Bronchial smooth muscle cell (primary cell): Measurements from ENCODE around the gene FAM236A. TPM values are rescaled to one million over a fixed set of nuclear protein-coding genes. Genes with fewer than 3 reads are reported as not detected.

Experiments used
- total RNA-seq: library from RNA; depleted of rRNA; stranded (reverse); fragments of >200 nt; gene quantifications from 2 replicates; pipeline ENCODE4 v1.2.1, GENCODE V29; 2014

The FAM236A gene
- not detected in 2 replicates for total RNA-seq

GRCh38 chrX:72937906-72938305 lies at the start of gene FAM236A:
Gene FAM236A, plus strand, starts transcription at chrX:72938206. Its CDS starts 57 bp downstream, at chrX:72938263.

GRCh38 chrX:72912315-72912714 lies 25.7 kb upstream of the FAM236A start, which contains the start of gene FAM236C:
Gene FAM236C, plus strand, starts transcription at chrX:72912615. Its CDS starts 100 bp downstream, at chrX:72912715.

GRCh38 chrX:72943819-72944169 lies 5.8 kb downstream of the FAM236A start, which contains the start of gene DMRTC1:
Gene DMRTC1, minus strand, starts transcription at chrX:72943837. Its CDS starts 68,143 bp downstream, at chrX:72875694.

Other genes starting within 250 kb of the FAM236A start
- gene PHKA1, start 223.9 kb upstream of the FAM236A start, total RNA-seq, result 4.3 and 6.0 TPM in 2 replicates
- not detected in 2 replicates for gene DMRTC1B, start 161.3 kb upstream of the FAM236A start, total RNA-seq
- gene FAM236B, start 155.5 kb upstream of the FAM236A start, total RNA-seq, result not detected in 2 replicates
- not detected in 2 replicates for gene FAM236D, start 130.0 kb upstream of the FAM236A start, total RNA-seq
- not detected in 2 replicates for gene FAM236C, start 25.6 kb upstream of the FAM236A start, total RNA-seq
- not detected in 2 replicates for gene DMRTC1, start 5.6 kb downstream of the FAM236A start, total RNA-seq
- gene PABPC1L2B, start 64.7 kb downstream of the FAM236A start, total RNA-seq, result 0.09 TPM in 1 of 2 replicates, not detected in the other
- gene PABPC1L2A, start 141.3 kb downstream of the FAM236A start, total RNA-seq, result not detected in 2 replicates